ENCODE measurements around the gene CEP170B.

GRCh38 chr14:104817930-104818713 is 46.9 kb upstream of the CEP170B start:
- no peak for TF ChIP-seq CTCF (IDR thresholded peaks at IDR 0.05)
- TF ChIP-seq POLR2A (IDR thresholded peaks at IDR 0.05): no peak

Data from uterus (tissue), 2 donors.